Measurements from ENCODE around the gene CCDC88C.

The CCDC88C gene

GRCh38 chr14:91337699-91338335, 79.8 kb downstream of the CCDC88C start:
- TF ChIP-seq Cebpa-rat (IDR thresholded peaks at IDR 0.05), result no peak
- peaks cover 0 to 40% (median 0%) of the 10 kb centered on the region in 11 experiments; a peak in 6 of 22 replicates for H4K20me1 ChIP-seq
- peaks cover 20 to 41% (median 34%) of the 10 kb centered on the region in 10 experiments for H3K4me1 ChIP-seq
- H3K27me3 ChIP-seq, result no peaks in the 10 kb centered on the region
- H3K27ac ChIP-seq, result no peak overlapping the region
- peak overlapping the region in 2 of 11 experiments; percentile 25 to 53; a peak in 3 of 22 replicates for H3K4me2 ChIP-seq
- H3K4me3 ChIP-seq, result no peak overlapping the region
- H3K36me3 ChIP-seq, result peaks cover 26 to 99% (median 87%) of the 10 kb centered on the region in 11 experiments
- no peak overlapping the region for H3K9ac ChIP-seq
- no peaks in the 10 kb centered on the region for H3K9me3 ChIP-seq (replicated peaks in 1 of 11)

DNA sequence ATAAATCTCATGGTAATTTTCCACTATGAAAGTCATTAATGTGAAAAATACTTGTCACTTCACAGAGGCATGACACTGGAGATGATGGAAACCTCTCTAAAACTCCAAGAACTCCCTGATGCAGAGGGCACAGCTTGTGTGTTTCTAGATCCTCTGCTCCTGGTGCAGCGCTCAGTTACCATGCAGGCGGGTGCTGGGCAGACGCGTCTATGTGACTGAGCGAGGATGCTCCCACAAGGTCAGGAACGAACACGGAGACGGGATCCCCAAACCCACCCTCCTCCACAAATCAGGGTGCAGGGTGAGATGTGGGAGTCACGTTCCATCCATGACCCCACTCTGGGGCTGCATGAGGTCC, 81.5 kb downstream of the CCDC88C start:
- H3K27me3 ChIP-seq, result no peaks in the 10 kb centered on the region
- peaks cover 0 to 49% (median 0%) of the 10 kb centered on the region in 11 experiments; a peak in 10 of 22 replicates for H4K20me1 ChIP-seq
- no peak for TF ChIP-seq Cebpa-rat (IDR thresholded peaks at IDR 0.05)
- no peak overlapping the region for H3K4me3 ChIP-seq
- no peak overlapping the region for H3K9ac ChIP-seq
- H3K36me3 ChIP-seq, result peaks cover 26 to 94% (median 79%) of the 10 kb centered on the region in 11 experiments
- H3K4me1 ChIP-seq, result peaks cover 36 to 50% (median 38%) of the 10 kb centered on the region in 10 experiments
- no peak overlapping the region for H3K27ac ChIP-seq
- no peaks in the 10 kb centered on the region for H3K9me3 ChIP-seq (replicated peaks in 1 of 11)
- H3K4me2 ChIP-seq, result no peak overlapping the region

DNA sequence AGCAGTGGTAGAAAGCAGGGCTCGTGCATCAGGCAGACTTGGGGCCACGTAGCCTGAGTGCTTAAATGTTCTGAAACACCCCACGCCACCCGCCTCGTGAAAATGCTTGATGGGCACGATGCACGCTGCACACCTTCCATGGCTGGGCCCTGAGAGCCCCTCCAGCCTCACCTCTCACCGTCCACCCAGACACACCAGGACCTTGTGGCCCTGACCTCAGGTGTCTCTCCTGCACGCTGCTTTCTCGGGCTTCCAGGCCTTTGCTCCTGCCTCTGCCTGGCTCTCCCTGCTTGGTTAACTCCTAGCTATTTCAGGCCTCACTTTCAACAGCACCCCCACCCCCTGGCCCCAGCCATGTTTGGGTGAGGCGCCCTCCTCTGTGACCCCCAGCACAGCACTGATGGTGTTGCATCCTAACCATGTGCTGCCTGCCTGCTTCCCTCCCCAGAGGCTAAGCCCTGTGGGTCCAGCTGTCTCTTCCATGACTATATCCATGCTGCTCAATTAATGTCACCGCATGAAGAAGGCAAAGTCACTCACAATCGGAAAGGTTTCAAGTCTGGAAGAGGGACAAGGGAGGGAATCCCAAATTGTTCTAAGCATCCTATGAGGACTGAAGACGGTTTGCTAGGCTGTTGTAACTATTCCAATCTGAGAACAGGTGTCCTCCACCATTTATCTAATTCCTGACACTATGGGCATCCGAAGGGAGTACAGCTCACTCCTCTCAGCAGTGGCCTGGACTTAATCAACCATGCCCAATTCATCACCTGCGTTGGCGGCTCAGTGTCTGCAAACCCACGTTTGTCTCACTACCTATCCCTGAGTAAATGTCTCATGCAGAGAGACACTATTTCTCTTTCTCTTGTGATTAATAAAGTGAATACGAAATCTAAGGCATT, 82.2 kb downstream of the CCDC88C start:
- H3K4me1 ChIP-seq, result peaks cover 43 to 54% (median 45%) of the 10 kb centered on the region in 10 experiments
- TF ChIP-seq Cebpa-rat (IDR thresholded peaks at IDR 0.05), result no peak
- H4K20me1 ChIP-seq, result peaks cover 0 to 56% (median 0%) of the 10 kb centered on the region in 11 experiments; a peak in 10 of 22 replicates
- H3K4me3 ChIP-seq, result no peak overlapping the region
- H3K4me2 ChIP-seq, result no peak overlapping the region
- no peak overlapping the region for H3K27ac ChIP-seq
- no peaks in the 10 kb centered on the region for H3K9me3 ChIP-seq (replicated peaks in 1 of 11)
- peaks cover 26 to 88% (median 72%) of the 10 kb centered on the region in 11 experiments for H3K36me3 ChIP-seq
- no peak overlapping the region for H3K9ac ChIP-seq
- no peaks in the 10 kb centered on the region for H3K27me3 ChIP-seq

DNA sequence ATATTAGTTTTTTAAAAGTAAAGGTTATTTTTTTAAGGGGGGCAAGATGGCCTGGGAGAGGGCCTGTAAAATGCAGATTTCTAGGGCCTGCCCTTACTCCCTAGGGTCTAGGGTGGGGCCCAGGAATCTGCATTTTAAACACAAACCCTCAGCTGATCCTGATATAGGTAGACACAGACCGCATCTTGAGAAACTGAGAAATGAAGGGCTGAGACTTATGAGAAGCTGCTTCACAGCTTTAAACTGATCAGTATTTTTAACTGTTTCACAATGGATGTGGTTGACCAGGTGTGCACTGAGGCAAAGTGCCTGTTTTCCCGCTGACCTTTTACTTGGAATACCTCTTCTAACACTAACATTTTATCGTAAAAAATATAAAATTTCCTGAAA, 84.0 kb downstream of the CCDC88C start:
- peaks cover 21 to 77% (median 55%) of the 10 kb centered on the region in 11 experiments for H3K36me3 ChIP-seq
- peaks cover 0 to 48% (median 7%) of the 10 kb centered on the region in 11 experiments; a peak in 10 of 22 replicates for H4K20me1 ChIP-seq
- H3K27me3 ChIP-seq, result no peaks in the 10 kb centered on the region
- no peaks in the 10 kb centered on the region for H3K9me3 ChIP-seq (replicated peaks in 1 of 11)
- H3K9ac ChIP-seq, result peak overlapping the region in 2 of 11 experiments; percentile 14 to 27; a peak in 1 of 22 replicates
- H3K4me1 ChIP-seq, result peaks cover 42 to 65% (median 61%) of the 10 kb centered on the region in 10 experiments
- no peak overlapping the region for H3K4me3 ChIP-seq
- H3K4me2 ChIP-seq, result peak overlapping the region in 8 of 11 experiments; percentile 3 to 56 (median 36); a peak in 16 of 22 replicates
- peak overlapping the region in 2 of 11 experiments; percentile 2 to 47; a peak in 3 of 22 replicates for H3K27ac ChIP-seq
- TF ChIP-seq Cebpa-rat (IDR thresholded peaks at IDR 0.05), result no peak

- H3K9me3 ChIP-seq (replicated peaks in 1 of 11), result no peaks in the 10 kb centered on the region
- H3K4me3 ChIP-seq, result no peak overlapping the region
- peaks cover 19 to 77% (median 51%) of the 10 kb centered on the region in 11 experiments for H3K36me3 ChIP-seq
- H3K4me1 ChIP-seq, result peaks cover 37 to 67% (median 65%) of the 10 kb centered on the region in 10 experiments
- H3K27me3 ChIP-seq, result no peaks in the 10 kb centered on the region
- H3K9ac ChIP-seq, result peak overlapping the region in 2 of 11 experiments; percentile 14 to 27; a peak in 2 of 22 replicates
- TF ChIP-seq Cebpa-rat (IDR thresholded peaks at IDR 0.05), result no peak
- peak overlapping the region in 10 of 11 experiments; percentile 55 to 85 (median 73); a peak in 18 of 22 replicates for H3K4me2 ChIP-seq
- H4K20me1 ChIP-seq, result peaks cover 0 to 54% (median 7%) of the 10 kb centered on the region in 11 experiments; a peak in 10 of 22 replicates
- peak overlapping the region in 2 of 11 experiments; percentile 2 to 47; a peak in 3 of 22 replicates for H3K27ac ChIP-seq
Observed at GRCh38 chr14:91332986-91333649, 84.5 kb downstream of the CCDC88C start.

DNA sequence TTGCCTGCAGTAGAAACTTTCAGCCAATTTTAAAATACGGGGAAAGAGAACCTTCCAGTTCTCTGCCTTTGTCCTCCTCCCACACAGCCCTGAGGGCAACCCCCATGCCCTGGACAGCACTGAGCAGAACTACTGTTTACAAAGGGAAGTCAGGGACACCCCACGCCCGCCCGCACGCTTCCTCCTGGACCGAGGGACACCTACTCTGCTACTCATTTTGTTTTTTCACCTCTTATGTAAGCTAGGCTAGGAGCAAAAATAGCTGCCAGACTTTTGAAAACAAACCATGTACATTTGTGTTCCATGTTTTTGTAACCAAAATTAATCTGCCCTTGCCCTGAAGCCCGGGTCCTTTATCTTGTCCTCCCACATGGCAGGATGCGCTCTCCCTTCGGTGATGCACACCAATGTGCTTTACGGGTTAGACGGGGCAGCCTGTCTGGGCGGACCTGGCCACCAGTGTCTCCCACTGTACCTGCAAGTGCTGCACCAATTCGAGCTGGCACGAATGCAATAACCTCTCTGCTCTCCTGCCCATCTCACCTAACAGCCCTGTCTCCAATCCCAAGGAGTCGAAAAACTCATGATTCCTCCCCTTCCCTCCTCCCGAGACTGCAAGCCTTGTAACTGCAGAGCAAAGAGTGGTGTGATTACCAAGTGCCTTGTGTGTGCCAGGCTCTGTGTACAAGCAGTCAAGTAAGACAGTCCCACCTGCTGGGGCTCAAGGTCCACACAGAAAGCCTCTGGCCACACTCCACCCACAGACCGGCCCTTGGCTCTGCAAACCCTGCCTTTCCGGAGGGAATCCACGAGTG, 85.2 kb downstream of the CCDC88C start:
- Histone ChIP-seq H3K4me2 (peak overlapping the region; percentile 47 to 85 (median 72)), H3K4me1 (peaks cover 35 to 75% (median 71%) of the 10 kb centered on the region in 10 experiments), H4K20me1 (peaks cover 0 to 54% (median 6%) of the 10 kb centered on the region in 11 experiments; a peak in 9 of 22 replicates), H3K4me3 (no peak overlapping the region), H3K36me3 (peaks cover 11 to 75% (median 49%) of the 10 kb centered on the region in 11 experiments), H3K27me3 (no peaks in the 10 kb centered on the region), H3K9ac (peak overlapping the region in 6 of 11 experiments; percentile 1 to 50 (median 12); a peak in 6 of 22 replicates), H3K27ac (peak overlapping the region in 2 of 11 experiments; percentile 3 to 15; a peak in 4 of 22 replicates), H3K9me3 (replicated peaks in 1 of 11) (no peaks in the 10 kb centered on the region)
- no peak for TF ChIP-seq Cebpa-rat (IDR thresholded peaks at IDR 0.05)

DNA sequence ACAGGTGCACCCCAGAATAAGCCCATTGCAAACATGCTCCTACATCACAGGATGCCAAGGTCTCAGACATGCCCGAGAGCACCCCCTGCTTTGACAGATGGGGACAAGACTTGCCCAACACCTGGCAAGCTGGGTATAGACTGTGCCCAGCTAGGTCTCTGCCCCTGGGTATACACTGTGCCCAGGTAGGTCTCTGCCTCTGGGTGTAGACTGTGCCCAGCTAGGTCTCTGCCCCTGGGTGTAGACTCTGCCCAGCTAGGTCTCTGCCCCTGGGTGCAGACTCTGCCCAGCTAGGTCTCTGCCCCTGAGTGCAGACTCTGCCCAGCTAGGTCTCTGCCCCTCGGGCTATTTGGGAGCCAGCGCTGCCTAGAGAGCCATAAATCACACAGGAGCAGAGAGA, 85.9 kb downstream of the CCDC88C start:
- peaks cover 9 to 75% (median 48%) of the 10 kb centered on the region in 11 experiments; a peak in 21 of 22 replicates for H3K36me3 ChIP-seq
- H3K4me1 ChIP-seq, result peaks cover 35 to 80% (median 74%) of the 10 kb centered on the region in 10 experiments
- peak overlapping the region in 6 of 11 experiments; percentile 1 to 50 (median 22); a peak in 5 of 22 replicates for H3K9ac ChIP-seq
- no peaks in the 10 kb centered on the region for H3K27me3 ChIP-seq
- peak overlapping the region; percentile 47 to 85 (median 72) for H3K4me2 ChIP-seq
- H3K27ac ChIP-seq, result peak overlapping the region in 2 of 11 experiments; percentile 15 to 48; a peak in 4 of 22 replicates
- peaks cover 0 to 54% (median 6%) of the 10 kb centered on the region in 11 experiments; a peak in 9 of 22 replicates for H4K20me1 ChIP-seq
- no peak overlapping the region for H3K4me3 ChIP-seq
- no peak for TF ChIP-seq Cebpa-rat (IDR thresholded peaks at IDR 0.05)
- H3K9me3 ChIP-seq (replicated peaks in 1 of 11), result no peaks in the 10 kb centered on the region

Measured in BLaER1 treated with 17β-estradiol and CSF1 and Interleukin-3, amounts not matched to agents 10 nM and 100 nM (cell line).